Left lung (tissue), 10 donors: Measurements from ENCODE around the gene PLSCR3. TPM values are rescaled to one million over a fixed set of nuclear protein-coding genes. Genes with fewer than 3 reads are reported as not detected.

Source experiments
- ATAC-seq: fragments of 200-7000 bp; cut with Tn5 transposase; one replicate; pipeline ENCODE4 v1.9.1; 2020; ENCODE audit warnings: moderate library complexity
- DNase-seq, 4 donors: peaks; one replicate each; pipeline ENCODE4 v3.0.0-alpha.2; 2013 to 2020
- H3K27ac ChIP-seq, 2 donors: fragments of 200-600 bp; sonication (generic) in 1 of 2; one replicate each; pipeline versions ENCODE4 v1.5.0 to v1.8.0; 2020 to 2021
- H3K27me3 ChIP-seq, 2 donors: fragments of 200-600 bp; sonication (generic) in 1 of 2; one replicate each; pipeline versions ENCODE4 v1.5.0 to v1.8.0; 2020 to 2021
- H3K36me3 ChIP-seq, 2 donors: fragments of 200-600 bp; sonication (generic) in 1 of 2; one replicate each; pipeline versions ENCODE4 v1.5.0 to v1.8.0; 2020 to 2021
- H3K4me1 ChIP-seq, 2 donors: fragments of 200-600 bp; one replicate each; pipeline ENCODE4 v1.8.0; 2021
- H3K4me3 ChIP-seq, 2 donors: fragments of 200-600 bp; sonication (generic) in 1 of 2; one replicate each; pipeline versions ENCODE4 v1.5.0 to v1.8.0; 2020 to 2021; ENCODE audit warnings: mild to moderate bottlenecking in 1 of 2
- H3K9me3 ChIP-seq, 2 donors: fragments of 200-600 bp; sonication (generic) in 1 of 2; one replicate each; pipeline versions ENCODE4 v1.5.0 to v1.8.0; 2020 to 2021
- CTCF ChIP-seq, 2 donors: fragments of 200-600 bp; sonication (generic) in 1 of 2; IDR thresholded peaks; one replicate each; pipeline versions ENCODE4 v1.5.0 to v1.8.0; 2021; ENCODE audit warnings: antibody characterized with exemption in 2 of 2
- intact Hi-C, 2 donors: fragments of 100-400 bp; cut with DNase I; formaldehyde crosslinking; loops; one replicate each; pipeline versions ENCODE4 v1.11.2 to v1.14.2; 2022
- polyA plus RNA-seq, 6 donors: library from polyadenylated mRNA; unstranded; fragments of 120-200 nt; gene quantifications; one replicate each; pipeline ENCODE4 v1.2.1, GENCODE V29; 2013; ENCODE audit not compliant: insufficient read length in 6 of 6
- total RNA-seq, 2 donors: library from RNA; stranded (reverse); fragmentation: NEBNext Ultra II Directional; extraction: Animal tissue kit (Norgen Biotek cat#: 25700); gene quantifications; one replicate each; pipeline ENCODE4 v1.2.1, GENCODE V29; 2021
- donor health status: DM: no; HTN: yes; CAD: no.
- donor health status: DM: no; HTN: no; CAD: no.

PLSCR3 gene
- total and polyA plus RNA-seq, 8 donors, result 42.0 to 62.5 (median 52.9) TPM

- H3K36me3 ChIP-seq, result no peaks in the 10 kb centered on the region
- no peak for TF ChIP-seq CTCF (IDR thresholded peaks at IDR 0.05)
- H3K4me3 ChIP-seq, result no peak within 1 kb of the TSS
- H3K27ac ChIP-seq, result peak within 1 kb of the TSS in 1 of 2 donors; percentile 33
- no peaks in the 10 kb centered on the region for H3K9me3 ChIP-seq
- intact Hi-C loops, result loop anchor here in 1 of 2 donors (5.0 to 10.0 kb wide), 2 partner anchors 80 to 207 kb away; partner anchors contain the start of genes FGF11, SENP3 and TMEM102
- no peak for ATAC-seq
- H3K27me3 ChIP-seq, result no peaks in the 10 kb centered on the region
- DNase-seq, result peak in 2 of 4 donors; percentile 34 to 79
- H3K4me1 ChIP-seq, result peaks cover 13 to 50% of the 10 kb centered on the region in 2 donors
Measured at GRCh38 chr17:7355053-7355452, 39.3 kb downstream of the PLSCR3 start, which contains the start of gene TMEM95. Gene TMEM95, plus strand, starts transcription at chr17:7355156. Its CDS starts 49 bp downstream, at chr17:7355205.

- H3K36me3 ChIP-seq, result peaks cover 0 to 3% of the 10 kb centered on the region in 2 donors
- no peak for ATAC-seq
- no peak for TF ChIP-seq CTCF (IDR thresholded peaks at IDR 0.05)
- H3K27ac ChIP-seq, result peak overlapping the region in 1 of 2 donors; percentile 33
- intact Hi-C loops, result loop anchor here in 1 of 2 donors (10.0 kb wide), 1 partner anchor 80 kb away; the partner anchor contains the start of genes FGF11 and TMEM102
- peaks cover 19 to 57% of the 10 kb centered on the region in 2 donors for H3K4me1 ChIP-seq
- no peaks in the 10 kb centered on the region for H3K9me3 ChIP-seq
- H3K27me3 ChIP-seq, result no peaks in the 10 kb centered on the region
- peak in 2 of 4 donors; percentile 27 to 43 for DNase-seq
- H3K4me3 ChIP-seq, result no peak overlapping the region
Measured at GRCh38 chr17:7354262-7354843, 40.0 kb downstream of the PLSCR3 start.

- Histone ChIP-seq H3K4me1 (peaks cover 19 to 58% of the 10 kb centered on the region in 2 donors), H3K27ac (peak overlapping the region in 1 of 2 donors; percentile 97), H3K9me3 (no peaks in the 10 kb centered on the region), H3K36me3 (peaks cover 0 to 8% of the 10 kb centered on the region in 2 donors), H3K4me3 (peak overlapping the region in 1 of 2 donors; percentile 90), H3K27me3 (no peaks in the 10 kb centered on the region)
- TF ChIP-seq CTCF (IDR thresholded peaks at IDR 0.05), result no peak
- ATAC-seq (no peak), DNase-seq (peak in 1 of 4 donors; percentile 76)
- intact Hi-C loops, result loop anchor here in 1 of 2 donors (10.0 kb wide), 1 partner anchor 82 kb away; the partner anchor contains the start of genes FGF11 and TMEM102
Measured at GRCh38 chr17:7352910-7353635, 41.3 kb downstream of the PLSCR3 start.

GRCh38 chr17:7352503-7352889 lies 41.8 kb downstream of the PLSCR3 start:
- peaks cover 0 to 14% of the 10 kb centered on the region in 2 donors for H3K36me3 ChIP-seq
- DNase-seq, result no peak
- no peak for ATAC-seq
- H3K4me3 ChIP-seq, result peak overlapping the region; percentile 50 to 90
- no peaks in the 10 kb centered on the region for H3K9me3 ChIP-seq
- peak overlapping the region; percentile 92 to 97 for H3K27ac ChIP-seq
- H3K4me1 ChIP-seq, result peaks cover 19 to 58% of the 10 kb centered on the region in 2 donors
- peak in 1 of 2 donors; percentile 39 for TF ChIP-seq CTCF (IDR thresholded peaks at IDR 0.05)
- intact Hi-C loops, result loop anchor here in 1 of 2 donors (10.0 kb wide), 1 partner anchor 82 kb away; the partner anchor contains the start of genes FGF11 and TMEM102
- H3K27me3 ChIP-seq, result no peaks in the 10 kb centered on the region
